Liver (tissue), 3 donors: ENCODE results near the gene SMYD3.

ENCODE experiments used
- CTCF ChIP-seq: fragments of 150-350 bp; IDR thresholded peaks from 2 replicates; pipeline ENCODE4 v1.5.1; 2017; ENCODE audit warnings: improper control_type of control experiment, low read depth, low read length; ENCODE audit not compliant: missing input control
- EGR1 ChIP-seq, 2 donors: IDR thresholded peaks; 2 replicates each; pipeline ENCODE4 v1.6.1; 2016 to 2018; ENCODE audit warnings: antibody characterized with exemption in 2 of 2, low read depth in 2 of 2
- FOXA1 ChIP-seq: IDR thresholded peaks from 2 replicates; pipeline ENCODE4 v1.6.1; 2016; ENCODE audit warnings: antibody characterized with exemption
- MAX ChIP-seq: IDR thresholded peaks from 2 replicates; pipeline ENCODE4 v1.6.1; 2016; ENCODE audit warnings: antibody characterized with exemption
- REST ChIP-seq: IDR thresholded peaks from 2 replicates; pipeline ENCODE4 v1.6.1; 2016; ENCODE audit warnings: antibody characterized with exemption, mild to moderate bottlenecking
- RXRA ChIP-seq, 2 donors: IDR thresholded peaks; 2 replicates each; pipeline ENCODE4 v1.6.1; 2017 to 2018; ENCODE audit warnings: antibody characterized with exemption in 2 of 2, mild to moderate bottlenecking in 1 of 2
- TAF1 ChIP-seq: conservative IDR thresholded peaks from 2 replicates; pipeline ENCODE4 v1.6.1; 2016; ENCODE audit warnings: antibody characterized with exemption, mild to moderate bottlenecking
- ZBTB33 ChIP-seq: IDR thresholded peaks from 2 replicates; pipeline ENCODE4 v1.6.1; 2016; ENCODE audit warnings: antibody characterized with exemption
- donor health status: healthy.
- donor health status: healthy.

GRCh38 chr1:245855846-245856730 is 651.0 kb downstream of the SMYD3 start:
- TF ChIP-seq CTCF (no peak), TAF1 (no peak), MAX (no peak), FOXA1 (no peak), REST (no peak), ZBTB33 (no peak), RXRA (IDR thresholded peaks at IDR 0.05) (no peak), EGR1 (IDR thresholded peaks at IDR 0.05; ENCODE audit: low read depth in 2 of 2) (no peak)
